GM12873 (cell line): ENCODE data around the gene PRKN.

Source experiments
- TF ChIP-seq, protein P1 (sequence below): IDR thresholded peaks from 2 replicates; pipeline ENCODE4 v1.5.1; 2012; ENCODE audit warnings: low read depth, mild to moderate bottlenecking, moderate library complexity, low read length, control low read depth; ENCODE audit not compliant: insufficient read depth; ENCODE audit errors: missing control alignments

Gene PRKN

DNA sequence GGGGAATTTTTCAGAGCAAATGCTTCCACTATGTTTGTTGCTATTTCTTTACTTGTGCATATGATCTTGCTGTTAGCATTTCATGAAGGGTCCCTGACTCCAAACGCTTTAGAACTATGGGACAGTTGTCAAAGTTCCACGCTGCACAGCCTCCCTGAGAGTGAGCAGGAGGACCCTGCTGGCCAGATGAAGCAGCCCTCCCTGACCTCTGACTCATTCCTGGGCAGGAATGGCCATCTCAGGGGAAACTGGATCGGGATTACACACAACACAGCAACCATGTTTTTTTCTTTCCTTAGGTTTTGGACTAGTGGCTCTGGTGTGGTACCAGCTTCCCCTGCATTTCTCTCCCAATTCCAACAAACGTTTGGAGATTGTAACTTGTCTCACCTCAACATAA is 742.9 kb downstream of the PRKN start:
- TF ChIP-seq, protein P1, sequence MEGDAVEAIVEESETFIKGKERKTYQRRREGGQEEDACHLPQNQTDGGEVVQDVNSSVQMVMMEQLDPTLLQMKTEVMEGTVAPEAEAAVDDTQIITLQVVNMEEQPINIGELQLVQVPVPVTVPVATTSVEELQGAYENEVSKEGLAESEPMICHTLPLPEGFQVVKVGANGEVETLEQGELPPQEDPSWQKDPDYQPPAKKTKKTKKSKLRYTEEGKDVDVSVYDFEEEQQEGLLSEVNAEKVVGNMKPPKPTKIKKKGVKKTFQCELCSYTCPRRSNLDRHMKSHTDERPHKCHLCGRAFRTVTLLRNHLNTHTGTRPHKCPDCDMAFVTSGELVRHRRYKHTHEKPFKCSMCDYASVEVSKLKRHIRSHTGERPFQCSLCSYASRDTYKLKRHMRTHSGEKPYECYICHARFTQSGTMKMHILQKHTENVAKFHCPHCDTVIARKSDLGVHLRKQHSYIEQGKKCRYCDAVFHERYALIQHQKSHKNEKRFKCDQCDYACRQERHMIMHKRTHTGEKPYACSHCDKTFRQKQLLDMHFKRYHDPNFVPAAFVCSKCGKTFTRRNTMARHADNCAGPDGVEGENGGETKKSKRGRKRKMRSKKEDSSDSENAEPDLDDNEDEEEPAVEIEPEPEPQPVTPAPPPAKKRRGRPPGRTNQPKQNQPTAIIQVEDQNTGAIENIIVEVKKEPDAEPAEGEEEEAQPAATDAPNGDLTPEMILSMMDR, result no peak

DNA sequence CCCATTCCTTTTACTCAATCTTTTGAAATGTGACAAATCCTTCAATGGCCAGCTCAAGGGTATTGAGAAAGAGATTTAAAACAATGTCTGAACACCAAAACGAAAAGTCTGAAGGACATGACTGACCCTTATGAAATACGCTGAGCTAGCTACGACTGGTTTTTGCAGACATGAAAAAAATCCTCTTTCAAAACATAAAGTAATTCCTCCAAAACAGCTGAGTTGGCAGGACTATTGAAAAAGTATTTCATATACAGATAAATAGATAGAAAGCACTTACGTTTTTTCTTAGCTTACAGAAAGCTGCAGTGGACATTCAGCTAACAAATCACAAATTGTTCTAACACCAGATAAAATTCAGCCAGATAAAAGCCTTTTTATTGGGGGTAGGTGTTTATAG is 751.0 kb downstream of the PRKN start:
- TF ChIP-seq, protein P1, result no peak

DNA sequence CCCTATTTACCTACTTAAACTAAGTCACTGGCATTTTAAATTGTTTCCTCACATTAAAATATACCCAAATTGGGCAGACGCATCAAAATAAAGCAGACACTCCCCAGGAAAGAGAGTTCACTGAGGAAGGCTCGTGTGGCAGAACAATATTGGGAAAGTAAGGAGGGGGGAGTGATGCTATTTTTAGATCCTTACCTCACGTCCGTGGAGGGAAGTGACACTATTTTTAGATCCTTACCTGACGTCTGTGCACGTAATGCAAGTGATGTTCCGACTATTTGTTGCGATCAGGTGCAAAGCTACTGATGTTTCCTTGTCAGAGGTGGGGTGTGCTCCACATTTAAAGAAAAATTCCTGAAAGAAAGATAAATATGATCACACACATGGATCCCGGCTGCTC is 754.5 kb downstream of the PRKN start:
- TF ChIP-seq, protein P1, result no peak

DNA sequence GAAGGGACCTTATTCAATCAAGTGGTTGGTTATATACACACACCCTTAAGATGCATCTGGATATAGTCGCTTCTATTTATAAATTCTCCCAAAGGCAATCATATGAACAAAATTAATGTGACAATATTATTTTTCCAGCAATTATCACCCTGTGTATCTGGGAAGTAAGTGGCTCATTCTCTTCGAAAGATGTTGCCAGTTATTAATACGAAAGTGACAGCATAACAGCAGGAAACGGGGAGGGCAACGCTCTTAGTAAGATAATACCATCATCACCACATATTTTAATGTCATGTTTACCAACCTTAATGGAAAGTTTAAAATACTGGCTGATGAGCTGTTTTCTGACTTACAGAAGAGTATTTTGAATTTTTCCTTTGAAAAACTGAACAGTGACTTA is 756.5 kb downstream of the PRKN start:
- TF ChIP-seq, protein P1, result no peak

DNA sequence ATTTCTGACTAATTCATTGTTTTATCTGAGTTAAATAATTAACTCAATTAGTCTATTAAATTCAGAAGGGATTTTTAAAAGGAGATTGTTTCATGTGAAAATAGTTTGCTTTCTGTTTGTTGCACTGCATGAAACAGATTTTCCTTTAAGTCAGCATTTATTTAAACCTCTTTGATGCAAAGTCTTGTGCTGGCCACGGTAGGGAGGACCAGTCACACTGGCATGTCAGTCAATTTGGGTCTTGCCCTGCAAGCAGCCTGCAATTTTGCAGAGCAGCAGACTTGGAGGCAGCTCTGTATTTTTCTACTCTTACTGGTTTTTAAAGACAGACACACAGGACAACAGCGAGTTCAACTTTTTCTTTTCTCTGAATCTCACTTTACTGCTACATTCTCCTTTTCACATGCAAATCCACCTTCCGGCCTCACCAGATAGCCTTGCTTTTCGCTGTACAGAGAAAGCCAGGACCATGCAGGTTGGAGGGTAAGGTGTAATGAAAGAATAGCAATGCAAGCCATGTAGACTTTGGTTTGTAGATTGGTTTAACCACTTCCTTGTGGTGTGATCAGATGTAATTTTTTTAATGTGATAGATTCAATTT is 763.8 kb downstream of the PRKN start:
- TF ChIP-seq, protein P1, result no peak

DNA sequence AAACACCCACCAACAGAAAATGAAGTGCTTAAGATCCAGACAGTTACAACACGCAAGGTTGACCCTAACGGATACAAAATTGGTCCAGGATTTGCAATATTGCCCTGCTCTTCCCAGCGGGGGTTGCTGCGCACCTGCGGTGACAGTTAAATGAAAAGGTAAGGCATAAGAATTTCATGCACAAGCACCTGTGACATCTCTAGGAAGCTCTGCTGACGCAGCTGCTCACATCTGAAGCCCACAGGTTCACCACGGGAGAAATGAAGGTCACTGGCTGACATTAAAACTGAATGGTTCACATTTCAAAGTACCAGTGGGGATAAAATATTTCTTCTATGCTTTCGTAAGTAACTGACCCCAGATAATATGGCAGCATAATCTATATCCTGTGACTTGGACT is 764.4 kb downstream of the PRKN start:
- TF ChIP-seq, protein P1, result no peak

DNA sequence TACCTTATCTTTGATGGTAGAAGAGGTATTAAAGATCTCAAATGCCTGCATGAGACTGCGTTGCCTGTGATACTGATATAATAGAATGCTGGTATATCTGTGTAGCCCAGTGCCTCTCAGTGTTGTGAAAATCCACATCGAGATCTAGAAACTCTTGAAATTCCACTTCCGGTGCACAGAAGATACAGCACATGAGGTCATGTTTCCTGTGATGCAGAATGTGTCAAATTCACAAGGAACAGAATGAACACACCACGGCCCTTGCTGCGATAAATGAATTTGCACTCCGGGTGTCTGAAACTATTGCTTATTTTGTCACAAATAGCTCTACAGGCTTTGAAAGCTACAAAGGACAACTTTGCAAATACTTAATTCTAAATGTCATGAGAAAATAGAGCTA is 765.8 kb downstream of the PRKN start:
- TF ChIP-seq, protein P1, result no peak
